Neural progenitor cell (in vitro differentiated cells): ENCODE data around the gene GDF10. TPM values are rescaled to one million over a fixed set of nuclear protein-coding genes. Genes with fewer than 3 reads are reported as not detected.

ENCODE experiments used
- DNase-seq: peaks from one replicate; pipeline ENCODE4 v3.0.0-alpha.2; 2016; ENCODE audit warnings: low spot score
- H2AFZ ChIP-seq: fragments of 200-600 bp; sonication (generic); replicated peaks from 2 replicates; pipeline ENCODE4 v1.6.1; 2016; ENCODE audit warnings: antibody characterized with exemption
- H3F3A ChIP-seq: fragments of 200-600 bp; sonication (generic); 2 replicates; pipeline ENCODE4 v1.6.1; 2016; ENCODE audit warnings: antibody characterized with exemption, low read depth
- H3K27ac ChIP-seq: fragments of 200-600 bp; sonication (generic); 2 replicates; pipeline ENCODE4 v1.5.1; 2016; ENCODE audit warnings: mild to moderate bottlenecking
- H3K27me3 ChIP-seq: fragments of 200-600 bp; sonication (generic); 2 replicates; pipeline ENCODE4 v1.6.1; 2016; ENCODE audit warnings: mild to moderate bottlenecking, moderate library complexity
- H3K36me3 ChIP-seq: fragments of 200-600 bp; sonication (generic); 2 replicates; pipeline ENCODE4 v1.5.1; 2016
- H3K4me1 ChIP-seq: fragments of 200-600 bp; sonication (generic); 2 replicates; pipeline ENCODE4 v1.6.1; 2016; ENCODE audit warnings: mixed run types
- H3K4me2 ChIP-seq: fragments of 200-600 bp; sonication (generic); 2 replicates; pipeline ENCODE4 v1.6.1; 2016
- H3K4me3 ChIP-seq: fragments of 200-600 bp; sonication (generic); 2 replicates; pipeline ENCODE4 v1.5.1; 2016
- H3K79me2 ChIP-seq: fragments of 200-600 bp; sonication (generic); 2 replicates; pipeline ENCODE4 v1.6.1; 2016; ENCODE audit warnings: low read depth
- H3K9ac ChIP-seq: fragments of 200-600 bp; sonication (generic); 2 replicates; pipeline ENCODE4 v1.6.1; 2016
- H3K9me3 ChIP-seq: fragments of 200-600 bp; sonication (generic); 2 replicates; pipeline ENCODE4 v1.5.1; 2016; ENCODE audit warnings: low read depth
- H4K20me1 ChIP-seq: fragments of 200-600 bp; sonication (generic); 2 replicates; pipeline ENCODE4 v1.6.1; 2016; ENCODE audit warnings: low read depth
- H3K27ac Mint-ChIP-seq: 3 replicates; pipeline ENCODE4 v1.8.0; 2021; ENCODE audit warnings: mixed read lengths
- H3K27me3 Mint-ChIP-seq: 2 replicates; pipeline ENCODE4 v1.8.0; 2022; ENCODE audit warnings: low read depth, mild to moderate bottlenecking, inconsistent platforms, moderate library complexity, mixed read lengths; ENCODE audit not compliant: insufficient read depth
- H3K36me3 Mint-ChIP-seq: 3 replicates; pipeline ENCODE4 v1.8.0; 2021; ENCODE audit warnings: mixed read lengths
- H3K4me1 Mint-ChIP-seq: 3 replicates; pipeline ENCODE4 v1.8.0; 2021; ENCODE audit warnings: mixed read lengths
- H3K4me3 Mint-ChIP-seq: 3 replicates; pipeline ENCODE4 v1.8.0; 2021; ENCODE audit warnings: mild to moderate bottlenecking, moderate library complexity, mixed read lengths
- H3K9me3 Mint-ChIP-seq: 3 replicates; pipeline ENCODE4 v1.8.0; 2020; ENCODE audit warnings: mixed read lengths
- CTCF ChIP-seq: fragments of 200-600 bp; sonication (generic); IDR thresholded peaks from 2 replicates; pipeline ENCODE4 v1.5.1; 2017; ENCODE audit warnings: antibody characterized with exemption, mild to moderate bottlenecking
- EZH2 ChIP-seq: fragments of 200-600 bp; sonication (generic); IDR thresholded peaks from 2 replicates; pipeline ENCODE4 v1.6.1; 2017; ENCODE audit warnings: antibody characterized with exemption, mild to moderate bottlenecking, moderate library complexity
- EZH2phosphoT487 ChIP-seq: fragments of 200-600 bp; sonication (generic); IDR thresholded peaks from 2 replicates; pipeline ENCODE4 v1.6.1; 2017; ENCODE audit warnings: antibody characterized with exemption
- total RNA-seq: library from RNA; depleted of rRNA; stranded (reverse); fragments of >200 nt; gene quantifications from 2 replicates; pipeline ENCODE4 v1.2.3, GENCODE V29; 2015; ENCODE audit warnings: low replicate concordance

Gene GDF10
- total RNA-seq, 1 donor from 2014 or later: 0.28 TPM

DNA sequence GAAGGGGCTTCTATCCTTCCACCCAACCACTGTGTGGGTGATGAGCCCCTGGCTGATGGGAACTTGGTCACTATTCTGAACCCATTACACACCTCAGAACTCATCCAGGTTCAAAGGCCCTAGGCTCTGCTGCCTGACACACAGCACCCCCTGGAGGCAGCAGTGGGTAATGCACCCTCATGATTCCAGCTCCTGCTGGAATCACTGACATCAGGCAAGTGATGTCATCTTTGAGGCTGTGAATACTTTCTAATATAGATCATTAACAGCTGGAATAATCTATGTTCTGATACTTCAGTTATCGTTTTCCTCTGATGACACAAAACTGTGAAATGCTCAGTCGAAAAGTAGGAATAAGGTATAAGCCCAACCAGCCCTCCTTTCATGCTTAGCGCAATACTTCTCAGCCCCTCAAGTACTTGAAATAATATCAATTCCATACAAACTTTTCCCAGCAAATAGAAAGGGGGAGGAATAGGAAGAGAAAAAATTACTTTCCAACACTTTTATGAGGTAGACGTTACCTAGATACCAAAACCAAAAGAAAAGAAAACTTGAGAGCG lies 40.7 kb downstream of the GDF10 start:
- no peak overlapping the region for H3K4me2 ChIP-seq
- no peak overlapping the region for H2AFZ ChIP-seq
- H3K9me3 ChIP-seq: no peaks in the 10 kb centered on the region
- Mint-ChIP-seq H3K4me3 (no peak overlapping the region), H3K9me3 (no peaks in the 10 kb centered on the region), H3K27me3 (peaks cover 6% of the 10 kb centered on the region), H3K36me3 (no peaks in the 10 kb centered on the region), H3K27ac (peak overlapping the region; percentile 86), H3K4me1 (peaks cover 10% of the 10 kb centered on the region)
- H3K27me3 ChIP-seq: no peaks in the 10 kb centered on the region
- no peaks in the 10 kb centered on the region for H3K36me3 ChIP-seq
- H4K20me1 ChIP-seq: no peaks in the 10 kb centered on the region
- no peak overlapping the region for H3K9ac ChIP-seq
- no peak overlapping the region for H3K4me3 ChIP-seq
- H3K4me1 ChIP-seq: no peaks in the 10 kb centered on the region
- H3F3A ChIP-seq: no peaks in the 10 kb centered on the region
- DNase-seq: peak; percentile 49
- TF ChIP-seq CTCF: peak; percentile 98
- no peak for TF ChIP-seq EZH2
- H3K79me2 ChIP-seq: no peaks in the 10 kb centered on the region
- H3K27ac ChIP-seq: no peak overlapping the region

DNA sequence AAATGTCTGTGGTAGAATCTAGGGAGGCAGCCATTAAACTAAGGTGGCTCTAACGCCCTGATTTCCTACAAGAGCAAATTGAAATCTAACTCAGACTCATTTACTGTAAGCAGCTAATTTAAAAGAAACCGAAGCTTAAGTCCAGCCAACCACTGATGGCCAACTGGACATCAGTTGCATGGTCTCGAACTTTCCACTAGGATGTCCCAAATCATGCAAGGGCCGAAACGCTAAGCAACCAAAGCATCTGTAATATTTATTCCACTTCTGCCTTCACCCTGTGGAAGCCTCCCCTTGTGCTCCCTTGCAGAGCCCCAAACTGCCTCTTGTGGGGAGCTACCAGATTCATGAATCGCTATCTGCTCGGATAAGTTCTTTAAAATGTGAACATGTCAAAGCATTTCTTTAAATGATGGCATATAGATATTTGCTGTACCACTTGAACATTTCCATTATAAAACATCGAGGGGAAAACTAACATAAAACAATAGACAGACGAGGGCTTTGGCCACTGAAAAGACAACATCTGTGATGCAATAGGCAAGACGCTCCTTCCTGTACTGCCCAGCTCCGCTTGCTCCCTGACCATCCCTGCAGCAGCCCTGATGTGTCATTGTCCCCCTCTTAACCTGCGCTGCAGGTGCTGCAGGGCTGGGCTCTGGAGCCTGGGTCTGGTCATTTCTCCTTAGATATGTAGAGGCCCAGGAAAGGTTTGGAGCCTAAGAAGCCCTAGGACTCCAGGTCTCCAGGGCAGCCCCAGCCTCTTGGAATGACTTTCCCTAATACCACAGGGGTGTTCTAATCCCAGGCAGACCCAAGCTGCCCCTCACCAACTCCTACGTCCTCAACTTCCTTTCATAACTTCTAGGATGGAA lies 45.2 kb downstream of the GDF10 start:
- Histone ChIP-seq H3K4me3 (no peak overlapping the region), H3K27ac (no peak overlapping the region), H4K20me1 (no peaks in the 10 kb centered on the region), H3K4me1 (no peaks in the 10 kb centered on the region), H3K36me3 (no peaks in the 10 kb centered on the region), H3K4me2 (no peak overlapping the region), H2AFZ (no peak overlapping the region), H3F3A (no peaks in the 10 kb centered on the region), H3K9me3 (no peaks in the 10 kb centered on the region), H3K9ac (no peak overlapping the region), H3K27me3 (no peaks in the 10 kb centered on the region), H3K79me2 (no peaks in the 10 kb centered on the region)
- H3K27ac Mint-ChIP-seq: no peak overlapping the region
- TF ChIP-seq EZH2 (no peak), EZH2phosphoT487 (no peak)
- no peaks in the 10 kb centered on the region for H3K9me3 Mint-ChIP-seq
- H3K27me3 Mint-ChIP-seq: peaks cover 9% of the 10 kb centered on the region
- H3K4me3 Mint-ChIP-seq: no peak overlapping the region
- DNase-seq: no peak
- no peaks in the 10 kb centered on the region for H3K36me3 Mint-ChIP-seq
- H3K4me1 Mint-ChIP-seq: peaks cover 6% of the 10 kb centered on the region

DNA sequence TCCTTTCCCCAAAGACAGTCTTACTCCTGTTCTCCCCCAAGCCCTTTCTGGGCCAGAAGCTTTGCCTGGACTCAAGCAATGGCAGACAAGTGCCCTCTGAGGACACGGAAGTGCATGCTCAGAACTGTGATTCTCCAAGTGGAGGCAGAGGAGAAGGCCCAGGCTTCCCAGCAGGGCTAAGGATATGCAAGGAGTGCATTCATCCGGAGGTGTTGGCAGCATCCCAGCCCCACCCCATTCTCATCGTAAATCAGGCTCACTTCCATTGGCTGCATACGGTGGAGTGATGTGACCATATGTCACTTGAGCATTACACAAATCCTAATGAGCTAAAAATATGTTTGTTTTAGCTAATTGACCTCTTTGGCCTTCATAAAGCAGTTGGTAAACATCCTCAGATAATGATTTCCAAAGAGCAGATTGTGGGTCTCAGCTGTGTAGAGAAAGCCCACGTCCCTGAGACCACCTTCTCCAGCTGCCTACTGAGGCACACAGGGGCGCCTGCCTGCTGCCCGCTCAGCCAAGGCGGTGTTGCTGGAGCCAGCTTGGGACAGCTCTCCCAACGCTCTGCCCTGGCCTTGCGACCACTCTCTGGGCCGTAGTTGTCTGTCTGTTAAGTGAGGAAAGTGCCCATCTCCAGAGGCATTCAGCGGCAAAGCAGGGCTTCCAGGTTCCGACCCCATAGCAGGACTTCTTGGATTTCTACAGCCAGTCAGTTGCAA lies 46.7 kb downstream of the GDF10 start:
- Mint-ChIP-seq H3K4me3 (no peak overlapping the region), H3K4me1 (peaks cover 4% of the 10 kb centered on the region), H3K9me3 (no peaks in the 10 kb centered on the region), H3K36me3 (no peaks in the 10 kb centered on the region), H3K27me3 (peaks cover 9% of the 10 kb centered on the region), H3K27ac (no peak overlapping the region)
- Histone ChIP-seq H4K20me1 (no peaks in the 10 kb centered on the region), H3K27ac (no peak overlapping the region), H3K4me1 (no peaks in the 10 kb centered on the region), H3F3A (no peaks in the 10 kb centered on the region), H3K36me3 (no peaks in the 10 kb centered on the region), H3K79me2 (no peaks in the 10 kb centered on the region), H3K27me3 (no peaks in the 10 kb centered on the region), H3K9me3 (no peaks in the 10 kb centered on the region), H3K4me2 (no peak overlapping the region), H3K4me3 (no peak overlapping the region), H3K9ac (no peak overlapping the region), H2AFZ (no peak overlapping the region)
- TF ChIP-seq EZH2phosphoT487 (no peak), EZH2 (no peak), CTCF (no peak)
- no peak for DNase-seq
